Pons (tissue), 1 donor: ENCODE results near the gene SYK.
"Not testable (repeated sequence)": the region's sequence is repeated elsewhere in the genome, so short reads cannot be mapped to it uniquely, and the experiment has no call there.

Source experiments
- DNase-seq: peaks from one replicate; pipeline ENCODE4 v3.0.0-alpha.2; 2016; ENCODE audit warnings: low spot score

SYK gene

GRCh38 chr9:90801241-90801972, at the start of gene SYK:
SYK (plus strand) TSS chr9:90801819; CDS start chr9:90843899, 42,080 bp downstream.
- DNase-seq, result peak; percentile 36

- peak; percentile 29 for DNase-seq
These were observed 45.9 kb upstream of the SYK start for GRCh38 chr9:90755514-90756371.

- DNase-seq, result not testable (repeated sequence)
These were observed 41.0 kb upstream of the SYK start for GRCh38 chr9:90760577-90760976.

- DNase-seq, result no peak
These were observed 34.9 kb upstream of the SYK start for GRCh38 chr9:90766731-90767130.

- DNase-seq, result no peak
These were observed 34.0 kb upstream of the SYK start for GRCh38 chr9:90767523-90768100.

- DNase-seq, result peak; percentile 53
These were observed 31.4 kb upstream of the SYK start for GRCh38 chr9:90770182-90770738.

- DNase-seq, result no peak
These were observed 30.7 kb upstream of the SYK start for GRCh38 chr9:90770927-90771326.

- DNase-seq, result no peak
These were observed 29.2 kb upstream of the SYK start for GRCh38 chr9:90772386-90772785.

- peak; percentile 40 for DNase-seq
These were observed 28.0 kb upstream of the SYK start for GRCh38 chr9:90773617-90774016.

GRCh38 chr9:90774071-90774470, 27.5 kb upstream of the SYK start:
- DNase-seq, result no peak

GRCh38 chr9:90774682-90775081, 26.9 kb upstream of the SYK start:
- no peak for DNase-seq

GRCh38 chr9:90775657-90776056, 26.0 kb upstream of the SYK start:
- DNase-seq, result no peak

- no peak for DNase-seq
These were observed 22.9 kb upstream of the SYK start for GRCh38 chr9:90778746-90779145.

- no peak for DNase-seq
These were observed 18.1 kb upstream of the SYK start for GRCh38 chr9:90783552-90783951.

GRCh38 chr9:90783964-90784363, 17.7 kb upstream of the SYK start:
- DNase-seq, result no peak

- no peak for DNase-seq
These were observed 13.7 kb upstream of the SYK start for GRCh38 chr9:90787771-90788460.

- not testable (repeated sequence) for DNase-seq
These were observed 13.1 kb upstream of the SYK start for GRCh38 chr9:90788527-90788926.

- no peak for DNase-seq
These were observed 12.2 kb upstream of the SYK start for GRCh38 chr9:90789408-90789807.

GRCh38 chr9:90789862-90790261, 11.8 kb upstream of the SYK start:
- no peak for DNase-seq

- DNase-seq, result not testable (repeated sequence)
These were observed 8.6 kb upstream of the SYK start for GRCh38 chr9:90793024-90793423.

- DNase-seq, result no peak
These were observed 7.9 kb upstream of the SYK start for GRCh38 chr9:90793729-90794128.

- no peak for DNase-seq
These were observed 6.5 kb upstream of the SYK start for GRCh38 chr9:90795084-90795483.
